GM18909 (cell line): ENCODE measurements around the gene RTN4RL1.

Experiments used
- ATAC-seq: cut with Tn5 transposase; IDR thresholded peaks from one replicate; pipeline ENCODE4 v1.9.1; 2021; ENCODE audit warnings: mild to moderate bottlenecking; ENCODE audit not compliant: unreplicated experiment, poor library complexity

RTN4RL1 gene

GRCh38 chr17:2049333-2050299 is 24.5 kb upstream of the RTN4RL1 start:
- peak; percentile 61 for ATAC-seq

- ATAC-seq: no peak
These were observed 23.7 kb upstream of the RTN4RL1 start for GRCh38 chr17:2048805-2049204.

- ATAC-seq: no peak
These were observed 22.5 kb upstream of the RTN4RL1 start for GRCh38 chr17:2047590-2047989.

DNA sequence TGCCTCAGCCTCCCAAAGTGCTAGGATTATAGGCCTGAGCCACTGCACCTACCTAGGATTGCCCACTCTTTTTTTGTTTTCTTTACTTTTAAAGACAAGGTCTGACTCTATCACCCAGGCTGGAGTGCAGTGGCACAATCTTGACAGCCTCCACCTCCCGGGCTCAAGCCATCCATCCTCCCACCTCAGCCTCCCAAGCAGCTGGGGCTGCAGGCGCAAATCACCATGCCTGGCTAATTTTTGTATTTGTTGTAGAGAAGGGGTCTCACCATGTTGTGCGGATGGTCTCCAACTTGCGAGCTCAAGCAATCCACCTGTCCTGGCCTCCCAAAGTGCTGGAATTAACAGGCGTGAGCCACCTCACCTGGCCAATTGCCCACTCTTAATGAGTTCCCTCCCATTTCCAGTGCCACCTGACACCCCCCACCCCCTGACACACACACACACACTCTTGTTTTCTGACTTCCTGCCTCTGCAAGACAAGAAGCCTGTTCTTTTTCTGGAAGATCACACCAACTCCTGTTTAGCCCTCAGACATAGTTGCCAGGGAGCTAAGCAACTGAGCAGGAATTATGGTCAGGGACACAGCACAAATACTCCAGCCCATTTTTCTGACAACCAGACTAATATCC is 19.2 kb upstream of the RTN4RL1 start:
- no peak for ATAC-seq

GRCh38 chr17:2043785-2044184 is 18.7 kb upstream of the RTN4RL1 start:
- ATAC-seq: no peak

DNA sequence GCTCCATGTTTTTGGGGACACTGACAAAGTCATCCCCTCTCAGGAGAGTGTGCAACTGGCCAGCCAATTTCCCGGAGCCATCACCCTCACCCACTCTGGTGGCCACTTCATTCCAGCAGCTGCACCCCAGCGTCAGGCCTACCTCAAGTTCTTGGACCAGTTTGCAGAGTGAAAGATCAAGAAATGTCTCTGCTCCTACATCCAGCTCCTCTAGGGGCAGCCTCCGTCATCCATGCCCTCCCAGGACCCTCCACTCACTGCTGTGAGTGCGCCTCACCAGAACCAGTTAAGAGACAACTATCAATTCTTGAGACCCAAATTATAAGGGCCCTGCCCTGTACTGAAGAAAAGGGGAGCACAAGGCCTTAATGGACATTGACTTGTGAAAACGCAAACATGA is 17.8 kb upstream of the RTN4RL1 start:
- ATAC-seq: no peak

GRCh38 chr17:2042390-2042847 is 17.3 kb upstream of the RTN4RL1 start:
- ATAC-seq: no peak

DNA sequence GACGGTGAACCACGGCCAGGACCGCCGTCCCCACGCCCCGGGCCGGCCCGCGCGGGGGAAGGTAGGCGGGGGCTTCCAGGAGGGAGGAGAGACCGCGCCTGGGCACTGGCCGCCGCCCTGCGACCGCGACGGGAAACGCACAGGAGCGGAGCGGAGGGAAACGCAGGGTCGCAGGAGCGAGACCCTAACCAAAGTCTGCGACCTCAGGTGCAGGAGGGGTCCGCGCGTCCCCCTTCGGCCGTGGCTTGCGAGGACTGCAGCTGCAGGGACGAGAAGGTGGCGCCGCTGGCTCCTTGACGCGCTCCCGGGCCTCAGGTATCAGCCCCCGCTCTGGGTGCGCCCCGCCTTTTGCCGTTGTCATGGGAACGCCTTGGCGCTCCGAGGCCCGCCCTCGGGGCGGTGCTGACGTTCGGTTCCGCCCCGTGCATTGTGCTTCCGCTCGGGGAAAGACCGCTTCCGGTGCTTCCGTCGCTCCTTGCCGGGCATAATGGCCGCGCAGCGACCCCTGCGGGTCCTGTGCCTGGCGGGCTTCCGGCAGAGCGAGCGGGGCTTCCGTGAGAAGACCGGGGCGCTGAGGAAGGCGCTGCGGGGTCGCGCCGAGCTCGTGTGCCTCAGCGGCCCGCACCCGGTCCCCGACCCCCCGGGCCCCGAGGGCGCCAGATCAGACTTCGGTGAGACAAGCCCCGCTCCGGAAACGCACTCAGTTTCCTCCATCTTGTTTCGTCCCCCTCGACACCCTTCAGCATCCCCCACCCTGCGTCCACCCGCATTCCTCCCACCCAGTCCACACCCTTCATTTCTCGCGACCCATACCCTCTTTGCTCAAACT is 16.6 kb upstream of the RTN4RL1 start, which contains the start of gene OVCA2:
TSS of gene OVCA2 (plus strand) at position 462 of the 829 bp plus-strand sequence. CDS start at position 488, 26 bp downstream.
- ATAC-seq: peak; percentile 93

DNA sequence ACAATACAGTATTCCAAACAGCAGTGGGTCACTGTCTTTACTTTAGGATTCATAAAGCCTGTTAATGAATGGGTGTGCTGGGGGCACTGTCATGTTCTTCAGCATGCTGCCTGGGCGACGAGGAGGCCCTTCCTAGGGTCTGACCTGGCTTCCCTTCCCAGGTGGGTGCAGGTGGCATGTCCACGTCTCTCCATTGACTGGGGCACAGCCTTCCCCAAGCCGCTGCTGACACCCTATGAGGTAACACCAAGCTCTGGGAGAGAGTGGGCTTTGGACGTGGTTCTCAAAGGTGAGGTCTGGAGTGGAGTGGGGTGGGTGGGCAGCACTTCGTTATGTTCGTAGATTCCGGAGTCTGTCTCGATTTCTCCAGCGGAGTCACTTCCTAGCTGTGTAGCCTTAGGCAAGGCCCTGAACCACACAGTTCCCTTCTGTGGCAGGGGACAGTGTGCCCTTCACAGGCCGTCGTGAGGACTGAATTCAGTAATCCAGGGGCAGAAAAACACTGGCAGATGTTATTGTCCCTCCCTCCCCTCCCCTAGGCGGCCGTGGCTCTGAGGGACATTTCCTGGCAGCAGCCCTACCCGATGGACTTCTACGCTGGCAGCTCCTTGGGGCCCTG is 15.9 kb upstream of the RTN4RL1 start:
- ATAC-seq: no peak

DNA sequence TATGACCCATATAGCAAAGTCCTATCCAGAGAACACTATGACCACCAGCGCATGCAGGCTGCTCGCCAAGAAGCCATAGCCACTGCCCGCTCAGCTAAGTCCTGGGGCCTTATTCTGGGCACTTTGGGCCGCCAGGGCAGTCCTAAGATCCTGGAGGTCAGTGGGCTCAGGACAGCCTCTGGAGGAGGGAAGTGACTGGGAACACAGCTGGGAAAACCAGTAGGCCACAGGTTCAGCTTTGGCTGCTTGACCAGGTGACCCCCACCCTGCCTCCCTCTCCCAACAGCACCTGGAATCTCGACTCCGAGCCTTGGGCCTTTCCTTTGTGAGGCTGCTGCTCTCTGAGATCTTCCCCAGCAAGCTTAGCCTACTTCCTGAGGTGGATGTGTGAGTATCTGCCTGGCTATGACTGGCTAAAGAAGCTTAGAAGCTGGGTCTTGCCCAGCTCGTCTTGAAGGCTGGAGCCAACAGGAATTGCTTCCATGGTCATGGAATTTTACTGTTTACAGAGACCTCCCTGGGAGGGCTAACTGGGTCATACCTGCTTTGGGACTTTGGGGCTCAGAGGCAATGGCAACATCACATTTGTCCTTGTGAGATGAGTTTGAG is 15.2 kb upstream of the RTN4RL1 start:
- no peak for ATAC-seq

DNA sequence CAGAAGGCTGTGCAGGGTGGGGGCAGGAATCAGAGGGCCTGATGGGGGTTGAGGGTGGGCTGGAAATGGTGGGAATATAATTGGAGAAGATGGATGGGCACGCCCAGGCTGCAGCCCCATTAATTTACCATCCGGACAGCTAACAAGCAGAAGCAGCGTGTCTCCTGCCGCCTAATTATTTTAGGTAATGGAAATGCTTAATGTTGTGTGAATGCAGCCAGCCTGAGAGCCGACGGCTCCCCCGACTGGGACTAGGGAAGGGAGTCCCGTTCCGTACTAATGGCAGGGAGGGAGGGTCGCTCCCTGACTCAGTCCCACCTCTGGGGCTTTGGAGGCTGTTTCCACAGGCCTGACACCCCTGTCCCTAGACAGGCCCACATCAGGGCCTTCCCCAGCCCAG is 12.0 kb upstream of the RTN4RL1 start:
- no peak for ATAC-seq

DNA sequence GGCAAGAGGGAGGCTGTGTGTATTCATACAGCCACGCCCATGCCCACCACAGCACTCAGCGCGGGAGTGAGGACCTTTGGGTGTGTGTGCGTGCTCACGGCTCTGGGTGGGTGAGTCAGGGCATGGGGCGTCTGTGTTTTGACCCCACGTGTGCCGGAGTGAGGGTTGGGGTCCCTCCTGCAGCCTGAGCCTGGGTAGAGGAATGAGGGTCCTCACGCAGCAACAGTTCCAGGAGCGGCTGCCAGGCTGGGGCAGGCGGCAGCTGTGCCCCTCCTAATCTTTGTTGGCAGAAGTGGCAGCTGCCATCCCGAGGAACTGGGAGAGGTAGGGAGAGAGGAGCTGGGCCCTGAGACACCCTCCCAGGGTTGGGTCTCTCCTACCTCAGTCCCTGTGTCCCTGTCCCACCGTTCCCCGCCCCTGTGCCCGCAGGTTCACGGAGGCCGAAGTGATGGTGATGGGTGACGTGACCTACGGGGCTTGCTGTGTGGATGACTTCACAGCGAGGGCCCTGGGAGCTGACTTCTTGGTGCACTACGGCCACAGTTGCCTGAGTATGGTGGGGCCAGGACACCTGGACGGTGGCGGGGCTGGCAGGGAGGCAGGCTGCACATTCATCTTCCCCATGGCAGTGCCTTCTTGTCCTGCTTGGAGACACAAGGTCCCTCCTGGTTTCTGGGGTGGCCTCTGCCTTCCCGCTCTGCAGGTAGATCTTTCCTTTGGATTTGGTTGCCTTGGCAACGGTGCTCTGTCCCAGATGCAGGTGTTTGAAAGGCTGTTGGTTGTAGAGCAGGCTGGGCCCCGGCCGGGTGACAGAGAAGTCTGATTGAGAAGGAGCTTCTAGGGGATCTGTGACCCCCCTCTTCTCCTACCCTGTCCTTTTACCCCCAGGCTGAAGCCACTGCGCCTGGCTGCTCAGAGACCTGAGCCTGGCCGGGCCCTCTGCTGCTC is 10.7 kb upstream of the RTN4RL1 start:
- no peak for ATAC-seq

DNA sequence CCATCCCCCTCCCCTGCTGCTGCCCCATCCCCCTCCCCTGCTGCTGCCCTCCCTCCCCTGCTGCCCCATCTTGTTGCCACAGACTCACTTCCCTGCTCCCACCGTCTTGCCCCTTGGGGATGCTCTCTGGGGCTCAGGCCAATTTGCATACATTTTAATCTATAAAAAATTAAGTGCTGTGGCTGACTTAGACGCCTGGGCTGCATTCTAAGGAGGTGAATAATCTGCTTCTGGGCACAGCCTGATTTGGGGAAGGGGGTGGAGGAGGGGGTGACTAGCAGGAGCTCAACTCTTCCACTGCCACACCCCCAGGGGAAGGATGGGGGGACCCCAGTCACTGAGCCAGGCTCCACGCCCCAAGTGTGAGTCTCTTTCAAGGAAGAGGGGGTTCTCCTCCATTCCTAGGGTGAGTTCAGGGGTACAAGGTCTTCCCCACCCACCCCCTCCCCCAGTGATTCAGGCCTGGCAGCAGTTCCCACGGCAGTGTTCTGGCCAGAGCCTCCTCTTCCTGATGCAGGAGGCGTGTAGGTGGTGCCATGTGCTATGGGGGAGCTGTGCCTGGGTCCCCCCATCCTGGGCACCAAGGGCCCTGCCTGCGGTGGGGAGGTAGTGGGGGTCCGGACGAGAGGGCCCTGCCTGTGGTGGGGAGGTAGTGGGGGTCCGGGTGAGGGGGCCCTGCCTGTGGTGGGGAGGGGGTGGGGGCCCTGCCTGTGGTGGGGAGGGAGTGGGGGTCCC is 9.8 kb upstream of the RTN4RL1 start:
- ATAC-seq: no peak

DNA sequence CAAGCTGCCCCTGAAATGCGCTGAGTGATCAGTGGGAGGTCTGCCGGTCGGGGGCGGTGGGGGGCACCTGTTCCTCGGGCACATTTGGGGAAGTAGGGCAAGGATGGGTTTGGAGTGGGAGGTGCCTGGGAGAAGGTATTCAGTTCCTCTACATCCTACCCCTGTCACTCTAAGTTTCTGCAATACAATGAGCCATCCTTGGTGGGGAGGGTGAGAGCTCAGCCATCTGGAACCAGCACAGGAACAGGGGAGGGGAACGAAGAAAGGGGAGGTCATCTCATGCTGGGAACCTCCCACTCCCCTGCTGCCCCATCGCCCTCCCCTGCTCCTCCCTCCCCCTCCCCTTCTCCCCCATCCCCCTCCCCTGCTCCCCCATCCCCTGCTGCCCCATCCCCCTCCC is 9.0 kb upstream of the RTN4RL1 start:
- no peak for ATAC-seq

DNA sequence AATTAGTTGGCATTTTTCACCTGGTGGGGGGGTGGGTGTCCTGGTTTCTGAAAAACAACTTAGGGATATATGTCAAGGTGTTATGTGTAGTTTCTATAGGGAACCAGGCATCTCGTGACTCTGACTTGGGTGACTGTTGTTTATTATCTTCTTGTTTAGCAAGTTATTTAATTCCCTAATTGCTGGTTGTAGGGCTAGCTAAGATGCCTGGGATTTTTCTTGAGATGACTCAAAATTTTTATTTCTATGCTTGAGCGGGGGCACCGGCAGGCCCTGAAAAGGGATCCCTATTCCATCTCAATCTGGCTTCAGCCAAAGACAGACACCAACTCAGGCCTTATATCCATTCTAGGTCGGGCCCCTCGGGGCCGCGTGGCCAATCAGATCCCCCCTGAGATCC is 8.0 kb upstream of the RTN4RL1 start:
- ATAC-seq: no peak

GRCh38 chr17:2030779-2031163 is 5.6 kb upstream of the RTN4RL1 start:
- no peak for ATAC-seq

GRCh38 chr17:2029911-2030778 is 5.0 kb upstream of the RTN4RL1 start, which contains the start of gene DPH1:
TSS of gene DPH1 (plus strand) at chr17:2030153. CDS start at chr17:2030170, 17 bp downstream.
- ATAC-seq: peak; percentile 76
